Sigmoid colon (tissue), 7 donors: ENCODE results near the gene C19orf53. TPM values are rescaled to one million over a fixed set of nuclear protein-coding genes. Genes with fewer than 3 reads are reported as not detected.

ENCODE experiments used
- DNase-seq: peaks from one replicate; pipeline ENCODE4 v3.0.0-alpha.2; 2019
- H3K27ac ChIP-seq, 4 donors: fragments of 200-600 bp; sonication (generic); one replicate each; pipeline ENCODE4 v1.5.1; 2016 to 2019; ENCODE audit warnings: mild to moderate bottlenecking in 1 of 4
- H3K27me3 ChIP-seq, 3 donors: fragments of 200-600 bp; sonication (generic); one replicate each; pipeline ENCODE4 v1.5.1; 2019; ENCODE audit warnings: mild to moderate bottlenecking in 1 of 3
- H3K36me3 ChIP-seq, 4 donors: fragments of 200-600 bp; sonication (generic); one replicate each; pipeline ENCODE4 v1.5.1; 2016 to 2019
- H3K4me1 ChIP-seq, 4 donors: fragments of 200-600 bp; sonication (generic); one replicate each; pipeline ENCODE4 v1.5.1; 2017 to 2019
- H3K4me3 ChIP-seq, 4 donors: fragments of 200-600 bp; sonication (generic); one replicate each; pipeline ENCODE4 v1.5.1; 2017 to 2019; ENCODE audit warnings: mild to moderate bottlenecking in 2 of 4, moderate library complexity in 1 of 4
- H3K9me3 ChIP-seq, 4 donors: fragments of 200-600 bp in 3 of 4; sonication (generic) in 3 of 4; one replicate each; pipeline versions ENCODE4 v1.5.1 to v1.6.1; 2013 to 2019
- CTCF ChIP-seq, 4 experiments: fragments of 450-650 bp in 3 of 4; fragments of 200-600 bp in 1 of 4; IDR thresholded peaks; one replicate each; pipeline ENCODE4 v1.5.1; 2016 to 2019; ENCODE audit warnings: antibody characterized with exemption in 4 of 4, mild to moderate bottlenecking in 3 of 4, moderate library complexity in 2 of 4
- EP300 ChIP-seq, 4 donors: sonication (generic); formaldehyde crosslinking; IDR thresholded peaks; one replicate each; pipeline ENCODE4 v1.6.1; 2017; ENCODE audit warnings: antibody characterized with exemption in 4 of 4
- POLR2A ChIP-seq, 2 donors: fragments of 450-650 bp; IDR thresholded peaks; one replicate each; pipeline ENCODE4 v1.6.1; 2016; ENCODE audit warnings: antibody characterized with exemption in 2 of 2, mild to moderate bottlenecking in 2 of 2, moderate library complexity in 2 of 2
- POLR2AphosphoS5 ChIP-seq, 4 donors: sonication (generic); formaldehyde crosslinking; IDR thresholded peaks; one replicate each; pipeline ENCODE4 v1.6.1; 2017; ENCODE audit warnings: antibody characterized with exemption in 4 of 4
- WGBS, 2 donors: extraction: QIAGEN DNeasy Blood & Tissue Kit; methylation state at CpG; one replicate each; pipeline ENCODE4 v1.1.7; 2013; 5-methylcytosine and 5-hydroxymethylcytosine counted together
- intact Hi-C: fragments of 100-400 bp; cut with DNase I; formaldehyde crosslinking; loops from one replicate; pipeline ENCODE4 v1.15.1; 2023
- polyA plus RNA-seq, 3 donors: library from polyadenylated mRNA; stranded (reverse); fragments of 200-250 nt; gene quantifications; one replicate each; pipeline ENCODE4 v1.2.3, GENCODE V29; 2013
- small RNA-seq, 3 donors: library from RNA; depleted of rRNA; stranded (forward); fragments of <200 nt; gene quantifications; one replicate each; pipeline ENCODE3, GENCODE V24; 2016
- total RNA-seq, 4 donors: library from RNA; depleted of rRNA; stranded (reverse); fragments of >200 nt; gene quantifications; one replicate each; pipeline ENCODE4 v1.1.0, GENCODE V29; 2016
- donor health status: healthy with polysubstance abuse.
- donor health status: Bipolar disorder and iron deficiency.
- donor health status: healthy.

Gene C19orf53
- total and polyA plus RNA-seq, 7 donors, result 105 to 229 (median 139) TPM

GRCh38 chr19:13826652-13827235 lies 52.5 kb downstream of the C19orf53 start:
- Histone ChIP-seq H3K9me3 (no peaks in the 10 kb centered on the region), H3K27me3 (no peaks in the 10 kb centered on the region), H3K4me1 (peaks cover 0 to 14% (median 3%) of the 10 kb centered on the region in 4 donors), H3K4me3 (no peak overlapping the region), H3K27ac (no peak overlapping the region), H3K36me3 (peaks cover 4 to 24% (median 6%) of the 10 kb centered on the region in 4 donors)
- TF ChIP-seq POLR2A (IDR thresholded peaks at IDR 0.05) (no peak), CTCF (IDR thresholded peaks at IDR 0.05) (no peak), EP300 (IDR thresholded peaks at IDR 0.05) (no peak), POLR2AphosphoS5 (IDR thresholded peaks at IDR 0.05) (no peak)
- intact Hi-C loops, result no loop called here
- 86 to 93% methylated on average over 9 of the region's 9 CpGs for WGBS, 2 donors
- no peak for DNase-seq

GRCh38 chr19:13827656-13828055 lies 53.4 kb downstream of the C19orf53 start:
- intact Hi-C loops, result no loop called here
- TF ChIP-seq POLR2A (IDR thresholded peaks at IDR 0.05), result no peak
- peaks cover 4 to 24% (median 6%) of the 10 kb centered on the region in 4 donors for H3K36me3 ChIP-seq
- WGBS, 2 donors, result 83 to 86% methylated on average over 4 of the region's 4 CpGs
- H3K9me3 ChIP-seq, result no peaks in the 10 kb centered on the region
- no peak overlapping the region for H3K4me3 ChIP-seq
- H3K27ac ChIP-seq, result no peak overlapping the region
- no peak for DNase-seq
- H3K27me3 ChIP-seq, result no peaks in the 10 kb centered on the region
- peaks cover 0 to 8% (median 2%) of the 10 kb centered on the region in 4 donors for H3K4me1 ChIP-seq

Small RNA genes lying within 50 kb of the gene (small RNA-seq; reads per million reads assigned to genes)
- 0 reads per million in 3 donors for gene RN7SL619P

Other genes starting within 250 kb of the C19orf53 start
- gene MRI1, start 9.9 kb upstream of the C19orf53 start, total RNA-seq, result 10 to 100 TPM; 26.2 to 70.9 (median 41.3) TPM
- gene MRI1, start 9.9 kb upstream of the C19orf53 start, polyA plus RNA-seq, result 10 to 100 TPM in 2 of 3 donors, 1 to 10 TPM in 1; 5.8 to 27.4 (median 12.0) TPM
- gene ZSWIM4, start 21.0 kb downstream of the C19orf53 start, total RNA-seq, result 1 to 10 TPM; 2.3 to 4.4 (median 3.3) TPM
- gene ZSWIM4, start 21.0 kb downstream of the C19orf53 start, polyA plus RNA-seq, result 1 to 10 TPM in 2 of 3 donors, under 1 TPM in 1; 0.60 to 3.3 (median 1.4) TPM
- not detected for gene NANOS3, start 102.7 kb downstream of the C19orf53 start, total RNA-seq
- gene NANOS3, start 102.7 kb downstream of the C19orf53 start, polyA plus RNA-seq, result under 1 TPM in 1 of 3 donors, not detected in 2; 0.16 TPM
- 1 to 10 TPM in 3 of 4 donors, under 1 TPM in 1; 0.99 to 3.6 (median 1.3) TPM for gene BRME1, start 131.7 kb downstream of the C19orf53 start, total RNA-seq
- 1 to 10 TPM; 1.8 to 9.0 (median 3.2) TPM for gene BRME1, start 131.7 kb downstream of the C19orf53 start, polyA plus RNA-seq
- gene CC2D1A, start 131.7 kb downstream of the C19orf53 start, total RNA-seq, result 10 to 100 TPM; 15.0 to 33.5 (median 21.4) TPM
- gene CC2D1A, start 131.7 kb downstream of the C19orf53 start, polyA plus RNA-seq, result 10 to 100 TPM; 38.4 to 88.2 (median 65.7) TPM
- not detected for gene PODNL1, start 164.0 kb downstream of the C19orf53 start, total RNA-seq
- gene PODNL1, start 164.0 kb downstream of the C19orf53 start, polyA plus RNA-seq, result 1 to 10 TPM; 2.5 to 5.4 (median 2.9) TPM
- gene DCAF15, start 178.1 kb downstream of the C19orf53 start, total RNA-seq, result 10 to 100 TPM in 3 of 4 donors, 1 to 10 TPM in 1; 7.9 to 14.6 (median 12.1) TPM
- gene DCAF15, start 178.1 kb downstream of the C19orf53 start, polyA plus RNA-seq, result 10 to 100 TPM; 10.2 to 46.2 (median 11.3) TPM
- 1 to 10 TPM; 1.6 to 5.0 (median 1.9) TPM for gene RFX1, start 231.9 kb downstream of the C19orf53 start, total RNA-seq
- gene RFX1, start 231.9 kb downstream of the C19orf53 start, polyA plus RNA-seq, result 1 to 10 TPM; 2.1 to 7.9 (median 3.0) TPM